ENCODE measurements around the gene WDPCP.

DNA sequence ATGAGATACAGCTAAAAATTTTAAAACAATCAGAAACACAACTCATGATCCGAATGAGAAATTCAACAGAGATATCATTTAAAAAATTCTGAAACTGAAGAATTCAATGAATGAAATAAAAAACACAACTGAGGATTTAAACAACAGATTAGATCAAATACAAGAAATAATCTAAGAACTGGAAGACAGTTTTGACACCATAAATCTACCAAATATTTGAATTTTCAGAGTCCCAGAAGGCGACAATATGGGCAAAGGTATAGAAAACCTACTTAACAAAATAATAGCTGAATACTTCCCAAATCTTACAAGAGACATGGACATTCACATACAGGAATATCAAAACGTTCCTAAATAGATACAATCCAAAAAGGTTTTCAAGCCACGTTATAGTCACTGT, 315.7 kb downstream of the WDPCP start:
- TF ChIP-seq, protein P1, sequence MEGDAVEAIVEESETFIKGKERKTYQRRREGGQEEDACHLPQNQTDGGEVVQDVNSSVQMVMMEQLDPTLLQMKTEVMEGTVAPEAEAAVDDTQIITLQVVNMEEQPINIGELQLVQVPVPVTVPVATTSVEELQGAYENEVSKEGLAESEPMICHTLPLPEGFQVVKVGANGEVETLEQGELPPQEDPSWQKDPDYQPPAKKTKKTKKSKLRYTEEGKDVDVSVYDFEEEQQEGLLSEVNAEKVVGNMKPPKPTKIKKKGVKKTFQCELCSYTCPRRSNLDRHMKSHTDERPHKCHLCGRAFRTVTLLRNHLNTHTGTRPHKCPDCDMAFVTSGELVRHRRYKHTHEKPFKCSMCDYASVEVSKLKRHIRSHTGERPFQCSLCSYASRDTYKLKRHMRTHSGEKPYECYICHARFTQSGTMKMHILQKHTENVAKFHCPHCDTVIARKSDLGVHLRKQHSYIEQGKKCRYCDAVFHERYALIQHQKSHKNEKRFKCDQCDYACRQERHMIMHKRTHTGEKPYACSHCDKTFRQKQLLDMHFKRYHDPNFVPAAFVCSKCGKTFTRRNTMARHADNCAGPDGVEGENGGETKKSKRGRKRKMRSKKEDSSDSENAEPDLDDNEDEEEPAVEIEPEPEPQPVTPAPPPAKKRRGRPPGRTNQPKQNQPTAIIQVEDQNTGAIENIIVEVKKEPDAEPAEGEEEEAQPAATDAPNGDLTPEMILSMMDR (conservative IDR thresholded peaks at IDR 0.05) = no peak
- TF ChIP-seq EZH2 (IDR thresholded peaks at IDR 0.05; ENCODE audit: low read depth) = no peak
